ENCODE results near the gene CEBPZOS.
"Not testable (repeated sequence)": the region's sequence is repeated elsewhere in the genome, so short reads cannot be mapped to it uniquely, and the experiment has no call there.

Gene CEBPZOS

DNA sequence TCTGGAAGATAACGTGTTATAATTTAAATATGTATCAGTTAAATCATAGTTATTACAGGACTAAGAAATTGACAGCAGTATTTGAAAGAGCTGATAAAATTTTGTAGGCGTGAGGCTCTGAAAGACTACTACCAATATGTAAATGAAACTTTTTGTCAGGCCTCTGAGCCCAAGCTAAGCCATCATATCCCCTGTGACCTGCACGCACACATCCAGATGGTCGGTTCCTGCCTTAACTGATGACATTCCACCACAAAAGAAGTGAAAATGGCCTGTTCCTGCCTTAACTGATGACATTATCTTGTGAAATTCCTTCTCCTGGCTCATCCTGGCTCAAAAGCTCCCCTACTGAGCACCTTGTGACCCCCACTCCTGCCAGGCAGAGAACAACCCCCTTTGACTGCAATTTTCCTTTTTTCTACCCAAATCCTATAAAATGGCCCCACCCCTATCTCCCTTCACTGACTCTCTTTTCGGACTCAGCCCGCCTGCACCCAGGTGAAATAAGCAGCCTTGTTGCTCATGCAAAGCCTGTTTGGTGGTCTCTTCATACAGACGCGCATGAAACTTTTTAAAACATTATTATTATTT, 8.9 kb downstream of the CEBPZOS start:
- H3K9me3 Mint-ChIP-seq = peaks cover 55% of the 10 kb centered on the region

GRCh38 chr2:37205689-37206341, 9.5 kb downstream of the CEBPZOS start:
- no peak overlapping the region for H3K27ac Mint-ChIP-seq
- H3K4me3 Mint-ChIP-seq = no peak overlapping the region
- peaks cover 89% of the 10 kb centered on the region for H3K36me3 Mint-ChIP-seq (ENCODE audit: low read depth)
- H3K4me1 Mint-ChIP-seq (ENCODE audit: low read depth) = peaks cover 15% of the 10 kb centered on the region
- H3K9me3 Mint-ChIP-seq = peaks cover 55% of the 10 kb centered on the region
- no peaks in the 10 kb centered on the region for H3K27me3 Mint-ChIP-seq (ENCODE audit: low read depth)

More for the DNA sequence above, 8.9 kb downstream of the CEBPZOS start:
- not testable (repeated sequence) for H3K27ac Mint-ChIP-seq; H3K27me3 Mint-ChIP-seq (ENCODE audit: low read depth); H3K4me3 Mint-ChIP-seq
- peaks cover 17% of the 10 kb centered on the region for H3K4me1 Mint-ChIP-seq (ENCODE audit: low read depth)
- H3K36me3 Mint-ChIP-seq (ENCODE audit: low read depth) = peaks cover 87% of the 10 kb centered on the region

- H3K9me3 Mint-ChIP-seq = peaks cover 55% of the 10 kb centered on the region
- not testable (repeated sequence) for H3K4me3 Mint-ChIP-seq; H3K27ac Mint-ChIP-seq; H3K27me3 Mint-ChIP-seq (ENCODE audit: low read depth)
- H3K36me3 Mint-ChIP-seq (ENCODE audit: low read depth) = peaks cover 90% of the 10 kb centered on the region
- H3K4me1 Mint-ChIP-seq (ENCODE audit: low read depth) = peaks cover 10% of the 10 kb centered on the region
Observed at GRCh38 chr2:37206760-37207159, 10.5 kb downstream of the CEBPZOS start.

- peaks cover 37% of the 10 kb centered on the region for H3K9me3 Mint-ChIP-seq
- no peaks in the 10 kb centered on the region for H3K27me3 Mint-ChIP-seq (ENCODE audit: low read depth)
- no peak overlapping the region for H3K27ac Mint-ChIP-seq
- no peak overlapping the region for H3K4me3 Mint-ChIP-seq
- peaks cover 1% of the 10 kb centered on the region for H3K4me1 Mint-ChIP-seq (ENCODE audit: low read depth)
- H3K36me3 Mint-ChIP-seq (ENCODE audit: low read depth) = peaks cover 69% of the 10 kb centered on the region
Observed at GRCh38 chr2:37211212-37211611, 14.9 kb downstream of the CEBPZOS start.

DNA sequence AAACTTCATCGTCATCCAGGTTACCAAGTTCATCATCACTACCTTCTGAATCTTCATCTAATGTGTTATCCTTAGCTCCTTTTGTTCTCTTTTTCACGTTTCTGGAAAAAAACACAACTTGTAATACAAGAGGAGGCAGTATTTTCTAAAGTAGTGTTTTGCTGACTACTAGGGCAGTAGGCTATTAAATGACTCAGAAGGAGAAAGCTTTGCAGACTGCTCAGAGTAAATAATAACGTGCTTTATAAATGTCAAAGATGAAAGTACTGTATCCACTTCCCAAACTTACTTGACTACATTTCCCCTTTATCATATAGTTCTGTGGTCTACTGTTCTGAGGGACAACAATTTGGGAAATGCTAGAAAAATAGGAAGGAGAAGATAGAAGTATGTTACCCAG, 15.6 kb downstream of the CEBPZOS start:
- Mint-ChIP-seq H3K9me3 (peaks cover 30% of the 10 kb centered on the region), H3K27me3 (ENCODE audit: low read depth) (no peaks in the 10 kb centered on the region), H3K4me3 (no peak overlapping the region), H3K4me1 (ENCODE audit: low read depth) (peaks cover 1% of the 10 kb centered on the region), H3K36me3 (ENCODE audit: low read depth) (peaks cover 69% of the 10 kb centered on the region), H3K27ac (no peak overlapping the region)

- peaks cover 1% of the 10 kb centered on the region for H3K4me1 Mint-ChIP-seq (ENCODE audit: low read depth)
- H3K36me3 Mint-ChIP-seq (ENCODE audit: low read depth) = peaks cover 52% of the 10 kb centered on the region
- no peaks in the 10 kb centered on the region for H3K27me3 Mint-ChIP-seq (ENCODE audit: low read depth)
- H3K27ac Mint-ChIP-seq = no peak overlapping the region
- no peaks in the 10 kb centered on the region for H3K9me3 Mint-ChIP-seq
- H3K4me3 Mint-ChIP-seq = no peak overlapping the region
Observed at GRCh38 chr2:37215250-37215649, 19.0 kb downstream of the CEBPZOS start.

GRCh38 chr2:37219046-37219445, 22.8 kb downstream of the CEBPZOS start:
- Mint-ChIP-seq H3K4me1 (ENCODE audit: low read depth) (peaks cover 19% of the 10 kb centered on the region), H3K4me3 (no peak overlapping the region), H3K27me3 (ENCODE audit: low read depth) (no peaks in the 10 kb centered on the region), H3K9me3 (no peaks in the 10 kb centered on the region), H3K36me3 (ENCODE audit: low read depth) (peaks cover 56% of the 10 kb centered on the region), H3K27ac (no peak overlapping the region)

DNA sequence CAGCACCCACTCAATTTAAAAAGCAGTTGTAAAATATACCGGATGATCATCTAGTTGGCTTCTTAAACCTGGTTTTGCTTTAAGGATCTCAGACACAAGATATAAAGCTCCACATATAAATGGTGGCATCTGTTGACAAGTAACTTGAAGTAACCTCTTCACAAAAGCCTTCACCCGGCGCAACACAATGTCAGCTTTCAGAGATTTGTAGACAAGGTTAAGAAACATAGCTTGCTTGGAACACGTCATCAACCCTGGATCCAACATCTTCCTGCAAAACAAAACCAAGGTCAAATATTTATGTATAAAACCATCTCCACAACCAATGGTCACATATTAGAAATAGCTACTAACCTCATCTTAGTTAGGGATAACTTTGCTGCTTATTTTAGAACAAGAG, 26.8 kb downstream of the CEBPZOS start:
- Mint-ChIP-seq H3K36me3 (ENCODE audit: low read depth) (peaks cover 56% of the 10 kb centered on the region), H3K4me3 (no peak overlapping the region), H3K4me1 (ENCODE audit: low read depth) (peaks cover 30% of the 10 kb centered on the region), H3K27me3 (ENCODE audit: low read depth) (no peaks in the 10 kb centered on the region), H3K27ac (no peak overlapping the region), H3K9me3 (no peaks in the 10 kb centered on the region)

DNA sequence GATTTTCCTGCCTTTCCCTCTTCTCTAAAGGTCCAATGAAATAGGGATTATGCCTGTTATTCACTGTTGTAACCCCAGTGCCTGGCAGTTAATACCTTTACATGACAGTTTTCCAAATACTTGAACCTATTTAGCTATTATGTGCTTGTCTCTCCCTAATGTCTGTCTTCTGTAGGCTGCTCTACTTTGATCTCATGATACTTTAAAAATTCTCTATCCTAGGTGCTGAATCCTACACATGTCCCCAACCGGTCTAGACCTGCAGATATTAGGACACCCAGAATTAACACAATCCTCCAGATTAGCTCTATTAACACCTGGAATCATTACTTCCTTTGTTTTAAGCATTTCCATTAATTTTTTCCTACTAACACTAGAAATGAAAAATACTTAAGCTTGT, 27.8 kb downstream of the CEBPZOS start:
- H3K27me3 Mint-ChIP-seq (ENCODE audit: low read depth) = no peaks in the 10 kb centered on the region
- peaks cover 52% of the 10 kb centered on the region for H3K36me3 Mint-ChIP-seq (ENCODE audit: low read depth)
- H3K4me1 Mint-ChIP-seq (ENCODE audit: low read depth) = peaks cover 33% of the 10 kb centered on the region
- H3K27ac Mint-ChIP-seq = no peak overlapping the region
- no peak overlapping the region for H3K4me3 Mint-ChIP-seq
- H3K9me3 Mint-ChIP-seq = no peaks in the 10 kb centered on the region

GRCh38 chr2:37225129-37225528, 28.8 kb downstream of the CEBPZOS start:
- H3K27ac Mint-ChIP-seq; H3K9me3 Mint-ChIP-seq; H3K27me3 Mint-ChIP-seq (ENCODE audit: low read depth); H3K4me3 Mint-ChIP-seq: not testable (repeated sequence)
- Mint-ChIP-seq H3K36me3 (ENCODE audit: low read depth) (peaks cover 49% of the 10 kb centered on the region), H3K4me1 (ENCODE audit: low read depth) (peaks cover 36% of the 10 kb centered on the region)

DNA sequence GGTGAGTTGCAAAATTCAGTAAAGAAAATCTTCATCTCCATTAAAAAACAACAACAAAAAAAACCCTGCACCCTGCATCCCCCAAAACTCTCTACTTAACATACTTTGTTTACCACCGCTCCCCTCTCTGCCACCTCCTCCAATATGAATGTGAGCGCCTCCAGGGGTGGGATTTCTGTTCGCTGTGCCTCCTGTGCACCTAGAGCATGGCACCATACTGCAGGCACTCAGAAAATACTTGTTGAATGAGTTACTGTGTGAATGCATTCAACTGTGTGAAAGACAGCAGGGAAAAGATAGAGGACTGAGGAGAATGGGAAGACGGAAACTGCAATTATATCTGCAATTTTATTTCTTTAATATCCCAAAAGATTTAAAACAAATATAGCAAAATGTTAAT, 30.6 kb downstream of the CEBPZOS start:
- Mint-ChIP-seq H3K27ac (no peak overlapping the region), H3K9me3 (no peaks in the 10 kb centered on the region), H3K4me3 (no peak overlapping the region), H3K36me3 (ENCODE audit: low read depth) (peaks cover 34% of the 10 kb centered on the region), H3K27me3 (ENCODE audit: low read depth) (no peaks in the 10 kb centered on the region), H3K4me1 (ENCODE audit: low read depth) (peaks cover 32% of the 10 kb centered on the region)

DNA sequence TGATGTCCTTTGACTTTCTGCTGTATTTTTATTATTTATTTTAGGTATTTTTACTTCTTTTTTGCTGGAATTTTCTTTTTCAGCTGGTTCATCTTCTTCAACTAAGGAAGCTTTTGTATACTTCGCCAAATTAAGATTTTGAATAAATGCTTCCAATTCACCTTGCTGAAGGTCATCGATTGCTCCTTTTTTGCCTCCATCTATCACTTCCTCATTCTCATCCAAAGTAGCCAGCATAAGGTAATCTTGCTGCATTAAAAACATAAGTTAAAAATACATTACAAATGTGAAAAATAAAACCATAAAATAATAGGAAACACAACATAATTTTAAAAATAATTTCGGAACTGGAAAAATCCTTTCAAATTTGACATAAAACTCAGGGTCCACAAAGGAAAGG, 32.5 kb downstream of the CEBPZOS start:
- no peak overlapping the region for H3K27ac Mint-ChIP-seq

GRCh38 chr2:37230581-37230980, 34.3 kb downstream of the CEBPZOS start:
- H3K4me3 Mint-ChIP-seq = no peak overlapping the region
- H3K36me3 Mint-ChIP-seq (ENCODE audit: low read depth) = peaks cover 25% of the 10 kb centered on the region
- H3K27ac Mint-ChIP-seq = no peak overlapping the region
- H3K4me1 Mint-ChIP-seq (ENCODE audit: low read depth) = peaks cover 21% of the 10 kb centered on the region
- H3K27me3 Mint-ChIP-seq (ENCODE audit: low read depth) = no peaks in the 10 kb centered on the region
- no peaks in the 10 kb centered on the region for H3K9me3 Mint-ChIP-seq

More for the DNA sequence above, 32.5 kb downstream of the CEBPZOS start:
- Mint-ChIP-seq H3K4me1 (ENCODE audit: low read depth) (peaks cover 20% of the 10 kb centered on the region), H3K27me3 (ENCODE audit: low read depth) (no peaks in the 10 kb centered on the region), H3K9me3 (no peaks in the 10 kb centered on the region), H3K4me3 (no peak overlapping the region), H3K36me3 (ENCODE audit: low read depth) (peaks cover 24% of the 10 kb centered on the region)

- Mint-ChIP-seq H3K27ac (no peak within 1 kb of the TSS), H3K4me1 (ENCODE audit: low read depth) (peaks cover 20% of the 10 kb centered on the region), H3K27me3 (ENCODE audit: low read depth) (no peaks in the 10 kb centered on the region), H3K4me3 (no peak within 1 kb of the TSS), H3K9me3 (no peaks in the 10 kb centered on the region), H3K36me3 (ENCODE audit: low read depth) (peaks cover 27% of the 10 kb centered on the region)
Observed at GRCh38 chr2:37231241-37232130, 35.2 kb downstream of the CEBPZOS start, which contains the start of the genes CEBPZ and NDUFAF7. CEBPZ (minus strand) TSS chr2:37231596; CDS start chr2:37231567, 29 bp downstream. NDUFAF7 (plus strand) TSS chr2:37231658; CDS start chr2:37231706, 48 bp downstream.

Measured in T-helper 1 cell treated with Interleukin-12 subunit alpha and Interleukin-12 subunit beta and Interleukin-4 antibody, amounts not matched to agents 30 μg/mL and 1 μg/mL, for 36 hours (primary cell).